CD4-positive, alpha-beta memory T cell (primary cell): Measurements from ENCODE around the gene IRAK2. TPM values are rescaled to one million over a fixed set of nuclear protein-coding genes. Genes with fewer than 3 reads are reported as not detected.

Experiments
- CTCF ChIA-PET: fragments of 350-600 bp; sonication (Branson Sonifier 250); formaldehyde crosslinking; loops from one replicate; lab custom pipeline; 2021; ENCODE audit warnings: inconsistent platforms; ENCODE audit not compliant: partially characterized antibody; lab: Charles Lee
- POLR2A ChIA-PET: fragments of 350-600 bp; sonication (Branson Sonifier 250); formaldehyde crosslinking; loops from one replicate; lab custom pipeline; 2021; ENCODE audit not compliant: partially characterized antibody; lab: Charles Lee
- DNase-seq, 5 donors: peaks; one replicate each; pipeline versions ENCODE4 v3.0.0 to v3.0.0-alpha.2; 2020 to 2022; ENCODE audit warnings: mixed read lengths in 1 of 5
- H3K27ac ChIP-seq: one replicate; pipeline ENCODE4 v1.7.0; 2013; ENCODE audit warnings: low read depth, low read length
- H3K27me3 ChIP-seq: 2 replicates; pipeline ENCODE4 v1.7.0; 2013; ENCODE audit warnings: mild to moderate bottlenecking, low read length, moderate library complexity; ENCODE audit not compliant: insufficient read depth
- H3K36me3 ChIP-seq: 2 replicates; pipeline ENCODE4 v1.7.0; 2013; ENCODE audit warnings: mild to moderate bottlenecking, low read length, moderate library complexity; ENCODE audit not compliant: insufficient read depth
- H3K4me1 ChIP-seq: 2 replicates; pipeline ENCODE4 v1.7.0; 2013; ENCODE audit warnings: mild to moderate bottlenecking, low read length, moderate library complexity; ENCODE audit not compliant: insufficient read depth
- H3K4me3 ChIP-seq, 2 donors: one replicate each; pipeline ENCODE4 v1.7.0; 2013; ENCODE audit warnings: low read length in 2 of 2, mild to moderate bottlenecking in 1 of 2
- H3K9me3 ChIP-seq, 2 donors: one replicate each; pipeline ENCODE4 v1.7.0; 2013; ENCODE audit warnings: low read length in 2 of 2, control low read depth in 1 of 2; ENCODE audit not compliant: control insufficient read depth in 1 of 2
- H3K27ac Mint-ChIP-seq, 7 donors: one replicate each; pipeline ENCODE4 v1.8.0; 2020 to 2021; ENCODE audit warnings: mixed read lengths in 7 of 7, mild to moderate bottlenecking in 6 of 7, inconsistent platforms in 3 of 7, moderate library complexity in 3 of 7
- H3K27me3 Mint-ChIP-seq, 2 donors: one replicate each; pipeline ENCODE4 v1.8.0; 2020 to 2021; ENCODE audit warnings: mixed read lengths in 2 of 2
- H3K36me3 Mint-ChIP-seq, 2 donors: one replicate each; pipeline ENCODE4 v1.8.0; 2020 to 2021; ENCODE audit warnings: mixed read lengths in 2 of 2, inconsistent platforms in 1 of 2, mild to moderate bottlenecking in 1 of 2
- H3K4me1 Mint-ChIP-seq, 4 donors: one replicate each; pipeline ENCODE4 v1.8.0; 2020 to 2021; ENCODE audit warnings: mixed read lengths in 4 of 4, mild to moderate bottlenecking in 1 of 4
- H3K4me3 Mint-ChIP-seq, 8 donors: one replicate each; pipeline ENCODE4 v1.8.0; 2020 to 2021; ENCODE audit warnings: mixed read lengths in 8 of 8, mild to moderate bottlenecking in 7 of 8, moderate library complexity in 6 of 8, inconsistent platforms in 3 of 8
- H3K9me3 Mint-ChIP-seq, 8 donors: one replicate each; pipeline ENCODE4 v1.8.0; 2020 to 2021; ENCODE audit warnings: mixed read lengths in 8 of 8, mild to moderate bottlenecking in 5 of 8, inconsistent platforms in 3 of 8, moderate library complexity in 1 of 8
- intact Hi-C: fragments of 100-400 bp; cut with micrococcal nuclease; formaldehyde crosslinking; loops from one replicate; pipeline ENCODE4 v1.15.1; 2023
- polyA plus RNA-seq, 2 donors: library from polyadenylated mRNA; unstranded; fragments of 300-500 nt; fragmentation: Illumina TruSeq; gene quantifications; one replicate each; pipeline ENCODE4 v1.2.3, GENCODE V29; 2021
- total RNA-seq, 2 experiments: library from RNA; stranded (reverse); gene quantifications; one replicate each; pipeline ENCODE4 v1.2.3, GENCODE V29; 2021

Gene IRAK2
- total and polyA plus RNA-seq, 4 experiments from 2014 or later, result 4.4 to 5.8 (median 5.1) TPM

- H3K27me3 Mint-ChIP-seq, result no peaks in the 10 kb centered on the region
- H3K4me1 Mint-ChIP-seq, result peaks cover 5 to 17% (median 8%) of the 10 kb centered on the region in 4 donors
- intact Hi-C loops, result no loop called here
- peak overlapping the region in 4 of 7 donors; percentile 22 to 80 (median 43) for H3K27ac Mint-ChIP-seq
- POLR2A ChIA-PET, result interaction anchor here (2.5 kb wide), 1 partner anchor 14 kb away, joined by 9 read pairs; no protein-coding TSS in a partner anchor
- Histone ChIP-seq H3K4me1 (peaks cover 2% of the 10 kb centered on the region), H3K27me3 (no peaks in the 10 kb centered on the region), H3K4me3 (no peak overlapping the region), H3K27ac (no peak overlapping the region), H3K36me3 (peaks cover 1% of the 10 kb centered on the region), H3K9me3 (no peaks in the 10 kb centered on the region)
- CTCF ChIA-PET, result interaction anchor here (1.0 to 2.9 kb wide), 4 partner anchors 11 to 43 kb away, joined by 3 to 17 read pairs (median 4); no protein-coding TSS in a partner anchor
- no peak for DNase-seq
- H3K9me3 Mint-ChIP-seq, result no peaks in the 10 kb centered on the region
- H3K4me3 Mint-ChIP-seq, result no peak overlapping the region
- peaks cover 10 to 29% of the 10 kb centered on the region in 2 donors for H3K36me3 Mint-ChIP-seq
Observed at GRCh38 chr3:10178892-10179291, 14.2 kb downstream of the IRAK2 start.

GRCh38 chr3:10180289-10180688 lies 15.6 kb downstream of the IRAK2 start:
- H3K27ac ChIP-seq, result no peak overlapping the region
- H3K9me3 ChIP-seq, result no peaks in the 10 kb centered on the region
- CTCF ChIA-PET, result interaction anchor here (0.6 to 2.9 kb wide), 2 partner anchors 13 to 81 kb away, joined by 3 to 17 read pairs; no protein-coding TSS in a partner anchor
- peaks cover 5% of the 10 kb centered on the region for H3K36me3 ChIP-seq
- Mint-ChIP-seq H3K27ac (peak overlapping the region in 3 of 7 donors; percentile 73 to 89 (median 75)), H3K36me3 (peaks cover 10 to 32% of the 10 kb centered on the region in 2 donors), H3K27me3 (no peaks in the 10 kb centered on the region), H3K9me3 (no peaks in the 10 kb centered on the region), H3K4me1 (peaks cover 4 to 20% (median 10%) of the 10 kb centered on the region in 4 donors), H3K4me3 (no peak overlapping the region)
- intact Hi-C loops, result no loop called here
- H3K27me3 ChIP-seq, result no peaks in the 10 kb centered on the region
- H3K4me1 ChIP-seq, result peaks cover 5% of the 10 kb centered on the region
- H3K4me3 ChIP-seq, result no peak overlapping the region
- DNase-seq, result no peak
- POLR2A ChIA-PET, result interaction anchor here (1.3 to 2.5 kb wide), 2 partner anchors 12 to 14 kb away, joined by 3 to 9 read pairs; no protein-coding TSS in a partner anchor

GRCh38 chr3:10180738-10181295 lies 16.1 kb downstream of the IRAK2 start:
- no peak for DNase-seq
- Histone ChIP-seq H3K27ac (no peak overlapping the region), H3K4me1 (peaks cover 8% of the 10 kb centered on the region), H3K4me3 (no peak overlapping the region), H3K9me3 (no peaks in the 10 kb centered on the region), H3K36me3 (peaks cover 5% of the 10 kb centered on the region), H3K27me3 (no peaks in the 10 kb centered on the region)
- peaks cover 4 to 23% (median 12%) of the 10 kb centered on the region in 4 donors for H3K4me1 Mint-ChIP-seq
- H3K9me3 Mint-ChIP-seq, result no peaks in the 10 kb centered on the region
- CTCF ChIA-PET, result interaction anchor here (2.9 kb wide), 1 partner anchor 12 kb away, joined by 17 read pairs; no protein-coding TSS in a partner anchor
- peaks cover 10 to 32% of the 10 kb centered on the region in 2 donors for H3K36me3 Mint-ChIP-seq
- H3K27ac Mint-ChIP-seq, result peak overlapping the region in 2 of 7 donors; percentile 51 to 65
- no peak overlapping the region for H3K4me3 Mint-ChIP-seq
- no peaks in the 10 kb centered on the region for H3K27me3 Mint-ChIP-seq
- POLR2A ChIA-PET, result interaction anchor here (1.3 kb wide), 1 partner anchor 13 kb away, joined by 3 read pairs; no protein-coding TSS in a partner anchor
- intact Hi-C loops, result no loop called here

- intact Hi-C loops, result no loop called here
- CTCF ChIA-PET, result no interaction called here
Observed at GRCh38 chr3:10182950-10183349, 18.2 kb downstream of the IRAK2 start.

GRCh38 chr3:10184250-10184649 lies 19.5 kb downstream of the IRAK2 start:
- Mint-ChIP-seq H3K4me3 (peak overlapping the region in 3 of 8 donors; percentile 31 to 51 (median 46)), H3K9me3 (no peaks in the 10 kb centered on the region), H3K27me3 (no peaks in the 10 kb centered on the region), H3K36me3 (peaks cover 14 to 28% of the 10 kb centered on the region in 2 donors), H3K27ac (peak overlapping the region; percentile 15 to 87 (median 53)), H3K4me1 (peaks cover 28 to 54% (median 37%) of the 10 kb centered on the region in 4 donors)
- Histone ChIP-seq H3K27ac (no peak overlapping the region), H3K27me3 (no peaks in the 10 kb centered on the region), H3K4me3 (no peak overlapping the region), H3K9me3 (no peaks in the 10 kb centered on the region), H3K36me3 (peaks cover 5% of the 10 kb centered on the region), H3K4me1 (peaks cover 38% of the 10 kb centered on the region)
- DNase-seq, result no peak
- POLR2A ChIA-PET, result interaction anchor here (0.7 to 1.5 kb wide), 2 partner anchors 10 to 11 kb away, joined by 3 to 4 read pairs; no protein-coding TSS in a partner anchor
- CTCF ChIA-PET, result interaction anchor here (1.0 to 2.9 kb wide), 2 partner anchors 11 to 19 kb away, joined by 4 to 14 read pairs; partner anchors contain the start of gene IRAK2
- intact Hi-C loops, result no loop called here

More at GRCh38 chr3:10182950-10183349, 18.2 kb downstream of the IRAK2 start:
- H3K4me3 ChIP-seq, result no peak overlapping the region
- peaks cover 30% of the 10 kb centered on the region for H3K4me1 ChIP-seq
- Mint-ChIP-seq H3K4me3 (no peak overlapping the region), H3K36me3 (peaks cover 10 to 37% of the 10 kb centered on the region in 2 donors), H3K4me1 (peaks cover 21 to 44% (median 29%) of the 10 kb centered on the region in 4 donors), H3K27ac (no peak overlapping the region), H3K9me3 (no peaks in the 10 kb centered on the region), H3K27me3 (no peaks in the 10 kb centered on the region)
- POLR2A ChIA-PET, result interaction anchor here (1.5 kb wide), 1 partner anchor 12 kb away, joined by 4 read pairs; no protein-coding TSS in a partner anchor
- H3K27ac ChIP-seq, result no peak overlapping the region
- H3K27me3 ChIP-seq, result no peaks in the 10 kb centered on the region
- peaks cover 5% of the 10 kb centered on the region for H3K36me3 ChIP-seq
- no peak for DNase-seq
- no peaks in the 10 kb centered on the region for H3K9me3 ChIP-seq

GRCh38 chr3:10185804-10186762 lies 21.4 kb downstream of the IRAK2 start:
- peaks cover 41 to 62% (median 51%) of the 10 kb centered on the region in 4 donors for H3K4me1 Mint-ChIP-seq
- CTCF ChIA-PET, result interaction anchor here (0.7 to 2.9 kb wide), 16 partner anchors 9 to 253 kb away, joined by 3 to 15 read pairs (median 4); partner anchors contain the start of genes IRAK2 and TATDN2

More at GRCh38 chr3:10185804-10186762, 21.4 kb downstream of the IRAK2 start:
- peaks cover 5% of the 10 kb centered on the region for H3K36me3 ChIP-seq
- POLR2A ChIA-PET, result interaction anchor here (0.7 to 3.2 kb wide), 13 partner anchors 9 to 342 kb away, joined by 3 to 19 read pairs (median 4); partner anchors contain the start of genes FANCD2, RPUSD3 and VHL
- DNase-seq, result peak in 4 of 5 donors; percentile 47 to 66 (median 50)
- no peaks in the 10 kb centered on the region for H3K27me3 ChIP-seq
- intact Hi-C loops, result loop anchor here (1.0 kb wide), 1 partner anchor 13 kb away; no protein-coding TSS in a partner anchor
- no peaks in the 10 kb centered on the region for H3K27me3 Mint-ChIP-seq
- peak overlapping the region; percentile 82 to 97 (median 94) for H3K27ac Mint-ChIP-seq
- no peaks in the 10 kb centered on the region for H3K9me3 ChIP-seq
- peaks cover 54% of the 10 kb centered on the region for H3K4me1 ChIP-seq
- peak overlapping the region; percentile 58 to 85 (median 75) for H3K4me3 Mint-ChIP-seq
- H3K27ac ChIP-seq, result peak overlapping the region; percentile 51
- H3K4me3 ChIP-seq, result peak overlapping the region in 1 of 2 donors; percentile 10
- no peaks in the 10 kb centered on the region for H3K9me3 Mint-ChIP-seq
- H3K36me3 Mint-ChIP-seq, result peaks cover 4 to 14% of the 10 kb centered on the region in 2 donors
